HFFc6 (cell line): Measurements from ENCODE around the gene EIF6. TPM values are rescaled to one million over a fixed set of nuclear protein-coding genes. Genes with fewer than 3 reads are reported as not detected.

Source experiments
- DNase-seq: peaks from one replicate; pipeline ENCODE4 v3.0.0-alpha.2; 2018
- H3K27ac Mint-ChIP-seq: 2 replicates; pipeline ENCODE4 v1.8.0; 2020; ENCODE audit warnings: mild to moderate bottlenecking, mixed read lengths
- H3K27me3 Mint-ChIP-seq: 2 replicates; pipeline ENCODE4 v1.8.0; 2021; ENCODE audit warnings: mild to moderate bottlenecking, moderate library complexity, mixed read lengths; ENCODE audit not compliant: insufficient read depth
- H3K36me3 Mint-ChIP-seq: 2 replicates; pipeline ENCODE4 v1.8.0; 2021; ENCODE audit warnings: low read depth, mixed read lengths
- H3K4me1 Mint-ChIP-seq: 2 replicates; pipeline ENCODE4 v1.8.0; 2020; ENCODE audit warnings: low read depth, mixed read lengths
- H3K4me3 Mint-ChIP-seq: 2 replicates; pipeline ENCODE4 v1.8.0; 2020; ENCODE audit warnings: mild to moderate bottlenecking, moderate library complexity, mixed read lengths
- H3K9me3 Mint-ChIP-seq: 2 replicates; pipeline ENCODE4 v1.8.0; 2020; ENCODE audit warnings: mild to moderate bottlenecking, mixed read lengths
- CTCF ChIP-seq: fragments of 200-600 bp; sonication (generic); IDR thresholded peaks from 2 replicates; pipeline ENCODE4 v1.5.0; 2021; ENCODE audit warnings: antibody characterized with exemption, mild to moderate bottlenecking
- total RNA-seq, 6 experiments: library from RNA; stranded (reverse); fragmentation: NEBNext Ultra II Directional; extraction: Animal tissue kit (Norgen Biotek cat#: 25700); gene quantifications; 2 replicates in 1 of 6; 3 replicates in 5 of 6; pipeline ENCODE4 v1.2.3, GENCODE V29; 2021

Gene EIF6
- total RNA-seq, 6 experiments from 2014 or later, result 176 to 194 (median 185) TPM

GRCh38 chr20:35328095-35328685 is 43.6 kb upstream of the EIF6 start:
- Mint-ChIP-seq H3K36me3 (peaks cover 23% of the 10 kb centered on the region), H3K9me3 (no peaks in the 10 kb centered on the region), H3K4me3 (no peak overlapping the region), H3K27ac (no peak overlapping the region), H3K4me1 (peaks cover 65% of the 10 kb centered on the region), H3K27me3 (no peaks in the 10 kb centered on the region; the same call in 1 of the 2 replicates)
- no peak for DNase-seq
- TF ChIP-seq CTCF, result no peak

- Mint-ChIP-seq H3K36me3 (peaks cover 25% of the 10 kb centered on the region), H3K9me3 (no peaks in the 10 kb centered on the region), H3K4me1 (peaks cover 68% of the 10 kb centered on the region), H3K27ac (peak overlapping the region; percentile 54), H3K4me3 (no peak overlapping the region), H3K27me3 (no peaks in the 10 kb centered on the region; the same call in 1 of the 2 replicates)
- peak; percentile 38 for DNase-seq
- no peak for TF ChIP-seq CTCF
Observed at GRCh38 chr20:35327074-35327976, 42.8 kb upstream of the EIF6 start.

GRCh38 chr20:35326740-35327073 is 42.1 kb upstream of the EIF6 start:
- H3K4me3 Mint-ChIP-seq, result no peak overlapping the region
- H3K36me3 Mint-ChIP-seq, result peaks cover 25% of the 10 kb centered on the region
- no peaks in the 10 kb centered on the region; the same call in 1 of the 2 replicates for H3K27me3 Mint-ChIP-seq
- H3K27ac Mint-ChIP-seq, result 0 out of 2 replicates have a peak overlapping the region, but pooled peaks have one; percentile 25
- H3K9me3 Mint-ChIP-seq, result no peaks in the 10 kb centered on the region
- no peak for DNase-seq
- H3K4me1 Mint-ChIP-seq, result peaks cover 71% of the 10 kb centered on the region
- no peak for TF ChIP-seq CTCF

- DNase-seq, result no peak
- no peaks in the 10 kb centered on the region; the same call in 1 of the 2 replicates for H3K27me3 Mint-ChIP-seq
- H3K9me3 Mint-ChIP-seq, result no peaks in the 10 kb centered on the region
- peak overlapping the region; percentile 1; the same call in 1 of the 2 replicates for H3K27ac Mint-ChIP-seq
- TF ChIP-seq CTCF, result no peak
- H3K36me3 Mint-ChIP-seq, result peaks cover 25% of the 10 kb centered on the region
- H3K4me1 Mint-ChIP-seq, result peaks cover 75% of the 10 kb centered on the region
- no peak overlapping the region for H3K4me3 Mint-ChIP-seq
Observed at GRCh38 chr20:35326021-35326739, 41.6 kb upstream of the EIF6 start.

- no peaks in the 10 kb centered on the region; the same call in none of the 2 replicates for H3K27me3 Mint-ChIP-seq
- peaks cover 29% of the 10 kb centered on the region for H3K36me3 Mint-ChIP-seq
- H3K27ac Mint-ChIP-seq, result no peak overlapping the region
- no peaks in the 10 kb centered on the region for H3K9me3 Mint-ChIP-seq
- TF ChIP-seq CTCF, result no peak
- H3K4me1 Mint-ChIP-seq, result peaks cover 79% of the 10 kb centered on the region
- DNase-seq, result no peak
- no peak overlapping the region for H3K4me3 Mint-ChIP-seq
Observed at GRCh38 chr20:35325401-35325800, 40.8 kb upstream of the EIF6 start.
